HuH-7 (cell line): ENCODE data around the gene RAB10.
"Not testable (repeated sequence)": the region's sequence is repeated elsewhere in the genome, so short reads cannot be mapped to it uniquely, and the experiment has no call there.

ENCODE experiments used
- DNase-seq: peaks from one replicate; pipeline ENCODE4 v3.0.0; 2011; ENCODE audit warnings: low spot score

Gene RAB10

GRCh38 chr2:26157580-26157979, 123.7 kb downstream of the RAB10 start:
- no peak for DNase-seq

DNA sequence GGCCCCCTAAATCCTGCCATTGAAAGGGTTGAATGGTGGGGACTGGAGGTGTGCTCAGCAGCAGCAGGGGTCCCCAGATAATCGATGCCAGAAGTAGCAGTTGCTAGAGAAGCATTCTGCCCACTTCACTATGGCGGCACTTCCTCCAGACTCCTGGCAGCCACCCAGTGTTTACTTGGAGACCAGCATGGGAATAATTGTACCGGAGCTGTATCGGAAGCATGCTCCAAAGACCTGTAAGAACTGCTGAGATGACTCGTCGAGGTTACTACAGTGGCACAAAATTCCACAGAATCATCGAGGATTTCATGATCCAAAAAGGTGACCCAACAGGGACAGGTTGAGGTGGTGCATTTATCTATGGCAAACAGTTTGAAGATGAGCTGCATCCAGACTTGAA, 128.0 kb downstream of the RAB10 start:
- DNase-seq: no peak

DNA sequence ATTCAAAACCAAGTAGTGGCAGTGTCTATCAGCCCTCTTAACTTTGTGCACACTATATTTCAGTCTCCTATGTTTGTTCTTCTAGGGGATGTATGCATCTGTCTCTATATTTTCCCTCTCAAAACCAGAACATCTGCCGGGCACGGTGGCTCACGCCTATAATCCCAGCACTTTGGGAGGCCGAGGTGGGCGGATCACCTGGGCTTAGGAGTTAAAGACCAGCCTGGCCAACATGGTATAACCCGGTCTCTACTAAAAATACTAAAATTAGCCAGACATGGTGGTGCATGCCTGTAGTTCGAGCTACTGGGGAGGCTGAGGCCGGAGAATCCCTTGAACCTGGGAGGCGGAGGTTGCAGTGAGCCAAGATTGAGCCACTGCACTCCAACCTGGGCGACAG, 129.1 kb downstream of the RAB10 start:
- DNase-seq: no peak

GRCh38 chr2:26164231-26164630, 130.3 kb downstream of the RAB10 start:
- DNase-seq: no peak

- no peak for DNase-seq
Observed at GRCh38 chr2:26164641-26165211, 130.8 kb downstream of the RAB10 start.

- DNase-seq: no peak
Observed at GRCh38 chr2:26165403-26165802, 131.5 kb downstream of the RAB10 start.

- not testable (repeated sequence) for DNase-seq
Observed at GRCh38 chr2:26166541-26166940, 132.7 kb downstream of the RAB10 start.

GRCh38 chr2:26168785-26169184, 134.9 kb downstream of the RAB10 start:
- DNase-seq: no peak

- no peak for DNase-seq
Observed at GRCh38 chr2:26169226-26169625, 135.3 kb downstream of the RAB10 start.

DNA sequence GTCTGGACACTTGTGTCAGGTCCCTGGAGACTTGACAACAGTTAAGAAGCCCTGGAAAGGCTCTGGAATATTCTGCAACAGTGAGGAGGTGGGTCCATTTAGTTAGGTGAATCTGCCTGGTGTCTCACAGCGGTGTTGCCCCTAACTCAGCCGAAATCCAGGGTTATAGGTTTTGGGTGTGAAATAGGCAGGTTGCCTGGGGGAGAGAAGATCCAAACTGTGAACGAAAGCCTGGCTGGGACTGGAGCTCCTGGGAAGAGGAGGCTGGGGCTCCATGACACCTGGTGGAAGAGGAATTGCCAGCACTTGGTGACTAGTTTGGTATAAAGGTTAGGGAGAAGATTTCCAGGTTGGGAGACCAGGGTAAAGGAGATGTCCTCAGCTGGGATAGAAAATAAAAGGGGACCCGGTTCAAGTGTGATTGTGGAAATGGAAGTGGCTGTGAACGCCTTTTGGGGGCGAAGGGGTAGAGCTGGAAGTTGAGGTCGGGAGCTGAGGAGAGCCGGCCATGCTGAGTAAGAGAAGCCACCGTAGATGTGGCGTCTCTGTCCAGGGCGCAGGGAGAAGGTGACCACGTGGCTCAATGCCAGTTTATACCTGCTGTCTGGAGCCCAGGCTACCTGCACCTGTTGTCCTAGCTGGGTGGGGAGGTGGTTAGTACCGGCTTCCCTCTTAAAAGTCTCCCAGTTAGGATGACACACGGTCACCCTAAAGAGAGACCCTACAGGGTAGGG, 136.0 kb downstream of the RAB10 start:
- DNase-seq: no peak

DNA sequence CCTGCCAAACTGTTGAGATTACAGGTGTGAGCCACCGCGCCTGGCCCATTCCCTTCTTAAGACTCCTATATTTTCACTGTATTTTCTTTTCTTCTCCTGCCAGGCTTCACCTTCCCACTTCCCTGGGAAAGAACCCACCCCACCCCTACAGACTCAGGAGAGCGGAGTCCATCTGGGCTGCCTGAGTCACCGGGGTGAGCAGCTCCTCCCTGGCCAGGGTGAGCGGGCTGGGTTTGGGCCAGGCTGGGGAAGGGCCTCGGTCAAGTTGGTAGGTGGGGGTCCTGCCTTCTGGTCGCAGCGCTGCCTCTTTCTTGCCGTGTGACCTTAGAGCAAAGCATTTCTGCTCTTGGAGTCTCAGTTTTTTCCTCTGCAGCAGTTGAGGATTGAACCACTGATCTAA, 136.9 kb downstream of the RAB10 start:
- DNase-seq: no peak

- no peak for DNase-seq
Observed at GRCh38 chr2:26172189-26172870, 138.4 kb downstream of the RAB10 start.

DNA sequence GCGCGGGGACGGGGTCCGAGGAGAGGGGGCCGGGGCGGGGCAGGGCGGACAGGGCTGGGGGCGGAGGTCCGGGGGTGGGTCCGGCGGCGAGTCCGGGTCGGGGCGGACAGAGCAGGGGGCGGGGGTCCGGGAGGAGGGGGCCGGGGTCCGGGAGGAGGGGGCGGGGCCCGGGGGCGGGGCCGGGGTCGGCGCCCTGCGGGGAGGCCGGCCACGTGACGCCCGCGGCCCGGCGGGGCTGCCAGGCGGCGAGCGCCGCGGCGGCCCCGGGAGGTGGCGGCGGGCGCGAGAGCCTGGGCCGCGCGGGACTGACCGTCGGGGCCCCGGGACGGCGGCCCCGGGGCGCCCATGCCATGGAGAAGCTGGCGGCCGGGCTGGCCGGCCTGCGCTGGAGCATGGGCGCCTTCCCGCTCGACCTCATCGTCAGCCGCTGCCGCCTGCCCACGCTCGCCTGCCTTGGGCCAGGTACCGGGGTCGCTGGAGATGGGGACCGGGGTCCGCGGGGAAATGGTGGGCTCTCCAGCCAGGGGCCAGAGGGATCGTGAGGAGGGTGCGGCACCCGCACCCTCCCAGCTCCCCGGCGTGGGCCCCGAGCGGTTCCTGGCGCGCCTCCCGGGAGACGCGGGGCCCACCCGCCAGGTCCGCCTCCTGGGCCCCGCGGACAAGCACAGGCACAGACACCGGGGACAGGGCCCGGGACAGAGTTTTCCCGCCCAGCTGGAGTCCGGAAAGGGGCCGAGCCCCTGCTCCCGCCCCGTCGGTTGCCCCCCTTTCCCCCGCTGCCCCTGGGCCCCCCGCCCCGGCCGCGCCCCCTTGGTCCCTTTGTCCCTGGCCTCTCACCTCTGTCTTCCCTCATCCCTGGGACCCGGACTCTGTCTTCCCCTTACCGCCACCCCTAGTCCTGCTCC, 139.2 kb downstream of the RAB10 start, which contains the start of gene GAREM2:
Gene GAREM2 (plus strand): TSS at position 218 of the 905 bp plus-strand sequence. CDS start 133 bp downstream, at position 351.
- peak; percentile 69 for DNase-seq

DNA sequence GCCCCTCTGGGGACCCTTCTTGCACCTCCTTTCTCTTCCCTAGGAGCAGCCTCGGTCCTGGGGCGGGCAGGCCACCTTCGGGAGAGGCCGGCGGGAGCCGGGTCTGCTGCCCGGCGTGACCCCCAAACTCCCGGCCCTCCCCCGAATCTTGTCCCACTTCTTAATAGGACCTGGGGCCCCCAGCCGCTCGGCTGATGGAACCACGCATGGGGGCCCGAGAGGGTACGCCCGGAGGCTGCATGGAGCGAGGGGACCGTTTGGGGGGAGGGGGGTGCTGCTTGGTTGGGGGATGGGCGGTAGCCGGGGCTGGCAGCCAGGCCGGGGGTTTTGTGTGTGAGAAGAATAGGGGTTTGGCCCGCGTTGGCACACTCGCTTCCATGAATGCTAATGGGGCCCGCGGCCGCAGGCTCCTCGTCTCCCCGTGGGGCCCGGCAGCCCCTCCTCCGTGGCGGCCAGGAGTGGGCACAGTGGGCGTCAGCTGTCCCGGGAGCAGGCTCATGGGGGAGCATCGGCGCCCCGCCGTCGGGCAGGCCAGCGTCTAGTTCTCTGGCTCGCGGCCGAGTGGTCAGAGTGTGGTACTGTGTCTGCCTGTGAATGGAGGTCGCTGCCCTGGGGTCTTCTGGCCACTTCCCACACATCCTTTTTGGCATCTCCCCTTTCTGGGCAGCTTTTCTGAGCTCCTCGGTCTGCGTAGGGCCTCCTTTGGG, 140.0 kb downstream of the RAB10 start:
- DNase-seq: no peak

- no peak for DNase-seq
Observed at GRCh38 chr2:26174691-26175465, 141.0 kb downstream of the RAB10 start.

- DNase-seq: no peak
Observed at GRCh38 chr2:26175466-26176278, 141.8 kb downstream of the RAB10 start.

DNA sequence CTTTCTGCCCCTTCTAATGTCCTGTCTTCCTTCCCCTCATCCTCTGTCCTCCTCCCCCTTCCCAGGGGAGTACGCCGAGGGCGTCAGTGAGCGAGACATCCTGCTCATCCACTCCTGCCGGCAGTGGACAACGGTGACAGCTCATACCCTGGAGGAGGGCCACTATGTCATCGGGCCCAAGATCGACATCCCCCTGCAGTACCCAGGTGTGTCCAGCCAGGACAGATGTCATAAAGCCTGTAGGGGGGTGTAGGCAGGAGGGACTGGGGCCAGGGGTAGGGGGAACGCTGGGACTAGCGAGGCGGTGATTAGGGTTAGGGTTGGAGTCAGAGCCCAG, 142.4 kb downstream of the RAB10 start:
- no peak for DNase-seq

- DNase-seq: no peak
Observed at GRCh38 chr2:26177122-26177521, 143.2 kb downstream of the RAB10 start.

DNA sequence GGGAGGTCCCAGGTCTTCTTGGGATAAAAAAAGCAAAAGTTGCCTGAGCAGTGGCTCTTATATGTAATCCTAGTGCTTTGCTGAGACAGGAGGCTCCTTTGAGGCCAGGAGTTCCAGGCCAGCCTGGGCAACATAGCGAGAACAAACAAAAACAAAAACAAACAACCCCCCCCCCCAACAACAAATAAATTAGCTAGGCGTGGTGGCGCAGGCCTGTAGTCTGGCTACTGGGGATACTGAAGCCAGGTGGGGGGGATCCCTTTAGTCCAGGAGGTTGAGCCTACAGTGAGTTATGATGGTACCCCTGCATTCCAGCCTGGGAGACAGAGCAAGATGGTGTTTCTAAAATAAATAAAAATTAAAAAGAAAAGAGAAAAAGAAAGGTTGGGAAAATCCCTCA, 144.4 kb downstream of the RAB10 start:
- DNase-seq: no peak
